Measurements from ENCODE around the gene SLC6A1. TPM values are rescaled to one million over a fixed set of nuclear protein-coding genes. Genes with fewer than 3 reads are reported as not detected.
"Not testable (repeated sequence)": the region's sequence is repeated elsewhere in the genome, so short reads cannot be mapped to it uniquely, and the experiment has no call there.

SLC6A1 gene
- total RNA-seq, 1 experiment from 2014 or later = not detected

DNA sequence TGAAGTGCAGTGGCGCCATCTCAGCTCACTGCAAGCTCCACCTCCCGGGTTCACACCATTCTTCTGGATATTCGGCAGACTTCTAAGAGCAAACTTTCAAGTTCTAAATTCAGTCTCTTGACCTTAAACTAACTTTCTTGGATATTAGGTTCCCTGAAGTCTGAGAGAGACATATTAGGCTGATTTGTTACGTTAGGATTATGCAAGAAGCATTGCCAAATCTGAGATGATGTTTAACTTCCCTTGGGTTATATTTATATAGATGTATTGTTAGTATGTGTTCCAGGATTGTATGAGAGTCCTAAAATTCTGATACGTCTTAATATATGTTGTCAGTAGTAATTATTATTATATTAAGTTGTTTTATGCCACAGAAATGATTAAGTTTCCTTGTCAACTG, 80.1 kb downstream of the SLC6A1 start:
- DNase-seq = no peak
- Mint-ChIP-seq H3K4me3 (ENCODE audit: low read depth, unreplicated experiment) (no peak overlapping the region), H3K36me3 (ENCODE audit: insufficient read depth, unreplicated experiment) (no peaks in the 10 kb centered on the region), H3K4me1 (ENCODE audit: low read depth, unreplicated experiment) (no peaks in the 10 kb centered on the region), H3K27me3 (ENCODE audit: unreplicated experiment) (peaks cover 46% of the 10 kb centered on the region), H3K27ac (ENCODE audit: unreplicated experiment) (no peak overlapping the region), H3K9me3 (ENCODE audit: low read depth, unreplicated experiment) (peaks cover 4% of the 10 kb centered on the region)
- TF ChIP-seq, protein P1, sequence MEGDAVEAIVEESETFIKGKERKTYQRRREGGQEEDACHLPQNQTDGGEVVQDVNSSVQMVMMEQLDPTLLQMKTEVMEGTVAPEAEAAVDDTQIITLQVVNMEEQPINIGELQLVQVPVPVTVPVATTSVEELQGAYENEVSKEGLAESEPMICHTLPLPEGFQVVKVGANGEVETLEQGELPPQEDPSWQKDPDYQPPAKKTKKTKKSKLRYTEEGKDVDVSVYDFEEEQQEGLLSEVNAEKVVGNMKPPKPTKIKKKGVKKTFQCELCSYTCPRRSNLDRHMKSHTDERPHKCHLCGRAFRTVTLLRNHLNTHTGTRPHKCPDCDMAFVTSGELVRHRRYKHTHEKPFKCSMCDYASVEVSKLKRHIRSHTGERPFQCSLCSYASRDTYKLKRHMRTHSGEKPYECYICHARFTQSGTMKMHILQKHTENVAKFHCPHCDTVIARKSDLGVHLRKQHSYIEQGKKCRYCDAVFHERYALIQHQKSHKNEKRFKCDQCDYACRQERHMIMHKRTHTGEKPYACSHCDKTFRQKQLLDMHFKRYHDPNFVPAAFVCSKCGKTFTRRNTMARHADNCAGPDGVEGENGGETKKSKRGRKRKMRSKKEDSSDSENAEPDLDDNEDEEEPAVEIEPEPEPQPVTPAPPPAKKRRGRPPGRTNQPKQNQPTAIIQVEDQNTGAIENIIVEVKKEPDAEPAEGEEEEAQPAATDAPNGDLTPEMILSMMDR (IDR thresholded peaks at IDR 0.05; ENCODE audit: unreplicated experiment) = no peak
- CTCF ChIA-PET = no interaction called here
- intact Hi-C loops (cut with micrococcal nuclease; ENCODE audit: unreplicated experiment) = no loop called here
- no TSS peak for BruUV-seq (replicated peaks)

DNA sequence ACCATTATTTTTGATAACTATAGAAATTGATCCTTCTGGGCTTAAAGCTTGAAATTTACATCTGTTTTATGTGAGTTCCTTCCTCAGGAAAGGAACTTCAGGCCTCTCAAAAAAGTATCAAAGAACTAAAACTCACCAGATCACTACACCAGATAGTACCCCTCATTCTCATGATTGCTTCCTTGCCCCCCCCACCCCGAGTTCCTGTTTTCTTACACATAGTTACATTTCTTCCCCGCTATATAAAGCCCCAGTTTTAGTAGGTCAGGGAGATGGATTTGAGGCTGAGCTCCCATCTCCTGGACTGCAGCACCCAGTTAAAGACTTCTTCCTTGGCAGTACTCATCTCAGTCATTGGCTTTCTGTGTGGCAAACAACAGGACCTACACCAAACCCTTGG, 81.5 kb downstream of the SLC6A1 start:
- CTCF ChIA-PET = interaction anchor here (0.7 kb wide), 1 partner anchor 1678 kb away, joined by 5 read pairs; no protein-coding TSS in a partner anchor

DNA sequence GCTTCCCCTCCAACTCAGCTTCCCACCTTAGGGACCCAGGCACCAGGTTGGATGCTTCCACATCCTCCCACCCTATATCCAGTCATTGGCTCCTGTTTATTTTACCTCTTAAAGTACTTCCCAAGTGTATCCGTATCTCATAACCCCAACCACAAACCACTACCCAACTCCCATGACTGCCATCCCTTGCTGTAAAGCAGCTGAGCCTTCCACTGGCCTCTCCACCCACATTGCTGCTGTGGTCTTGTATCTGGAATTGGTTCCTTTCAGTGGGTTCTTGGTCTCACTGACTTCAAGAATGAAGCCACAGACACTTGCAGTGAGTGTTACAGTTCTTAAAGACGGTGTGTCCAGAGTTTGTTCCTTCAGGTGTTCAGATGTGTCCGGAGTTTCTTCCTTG, 81.9 kb downstream of the SLC6A1 start:
- peaks cover 4% of the 10 kb centered on the region for H3K9me3 Mint-ChIP-seq (ENCODE audit: low read depth, unreplicated experiment)
- H3K4me3 Mint-ChIP-seq (ENCODE audit: low read depth, unreplicated experiment) = no peak overlapping the region
- intact Hi-C loops (cut with micrococcal nuclease; ENCODE audit: unreplicated experiment) = no loop called here
- H3K27me3 Mint-ChIP-seq (ENCODE audit: unreplicated experiment) = peaks cover 63% of the 10 kb centered on the region
- DNase-seq = no peak
- H3K27ac Mint-ChIP-seq (ENCODE audit: unreplicated experiment) = no peak overlapping the region
- H3K36me3 Mint-ChIP-seq (ENCODE audit: insufficient read depth, unreplicated experiment) = no peaks in the 10 kb centered on the region
- no TSS peak for BruUV-seq (replicated peaks)
- TF ChIP-seq, protein P1 (IDR thresholded peaks at IDR 0.05; ENCODE audit: unreplicated experiment) = no peak
- no peaks in the 10 kb centered on the region for H3K4me1 Mint-ChIP-seq (ENCODE audit: low read depth, unreplicated experiment)
- CTCF ChIA-PET = interaction anchor here (0.7 kb wide), 1 partner anchor 1678 kb away, joined by 5 read pairs; no protein-coding TSS in a partner anchor

More for the DNA sequence above, 81.5 kb downstream of the SLC6A1 start:
- DNase-seq = no peak
- no TSS peak for BruUV-seq (replicated peaks)
- intact Hi-C loops (cut with micrococcal nuclease; ENCODE audit: unreplicated experiment) = no loop called here
- TF ChIP-seq, protein P1 (IDR thresholded peaks at IDR 0.05; ENCODE audit: unreplicated experiment) = no peak
- peaks cover 60% of the 10 kb centered on the region for H3K27me3 Mint-ChIP-seq (ENCODE audit: unreplicated experiment)
- peaks cover 4% of the 10 kb centered on the region for H3K9me3 Mint-ChIP-seq (ENCODE audit: low read depth, unreplicated experiment)
- H3K4me1 Mint-ChIP-seq (ENCODE audit: low read depth, unreplicated experiment) = no peaks in the 10 kb centered on the region
- H3K36me3 Mint-ChIP-seq (ENCODE audit: insufficient read depth, unreplicated experiment) = no peaks in the 10 kb centered on the region
- H3K27ac Mint-ChIP-seq (ENCODE audit: unreplicated experiment) = no peak overlapping the region
- no peak overlapping the region for H3K4me3 Mint-ChIP-seq (ENCODE audit: low read depth, unreplicated experiment)

DNA sequence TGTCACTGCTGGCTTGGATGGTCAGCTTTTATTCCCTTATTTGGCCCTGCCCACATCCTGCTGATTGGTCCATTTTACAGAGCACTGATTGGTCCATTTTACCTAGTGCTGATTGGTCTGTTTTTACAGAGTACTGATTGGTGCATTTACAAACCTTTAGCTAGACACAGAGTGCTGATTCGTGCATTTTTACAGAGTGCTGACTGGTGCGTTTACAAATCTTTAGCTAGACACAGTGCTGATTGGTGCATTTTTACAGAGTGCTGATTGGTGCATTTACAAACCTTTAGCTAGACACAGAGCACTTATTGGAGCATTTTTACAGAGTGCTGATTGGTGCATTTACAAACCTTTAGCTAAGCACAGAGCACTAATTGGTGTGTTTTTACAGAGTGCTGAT, 82.6 kb downstream of the SLC6A1 start:
- intact Hi-C loops (cut with micrococcal nuclease; ENCODE audit: unreplicated experiment); CTCF ChIA-PET; BruUV-seq (replicated peaks); H3K36me3 Mint-ChIP-seq (ENCODE audit: insufficient read depth, unreplicated experiment); DNase-seq; H3K4me3 Mint-ChIP-seq (ENCODE audit: low read depth, unreplicated experiment); H3K9me3 Mint-ChIP-seq (ENCODE audit: low read depth, unreplicated experiment); H3K27ac Mint-ChIP-seq (ENCODE audit: unreplicated experiment); H3K4me1 Mint-ChIP-seq (ENCODE audit: low read depth, unreplicated experiment): not testable (repeated sequence)
- H3K27me3 Mint-ChIP-seq (ENCODE audit: unreplicated experiment) = peaks cover 63% of the 10 kb centered on the region

DNA sequence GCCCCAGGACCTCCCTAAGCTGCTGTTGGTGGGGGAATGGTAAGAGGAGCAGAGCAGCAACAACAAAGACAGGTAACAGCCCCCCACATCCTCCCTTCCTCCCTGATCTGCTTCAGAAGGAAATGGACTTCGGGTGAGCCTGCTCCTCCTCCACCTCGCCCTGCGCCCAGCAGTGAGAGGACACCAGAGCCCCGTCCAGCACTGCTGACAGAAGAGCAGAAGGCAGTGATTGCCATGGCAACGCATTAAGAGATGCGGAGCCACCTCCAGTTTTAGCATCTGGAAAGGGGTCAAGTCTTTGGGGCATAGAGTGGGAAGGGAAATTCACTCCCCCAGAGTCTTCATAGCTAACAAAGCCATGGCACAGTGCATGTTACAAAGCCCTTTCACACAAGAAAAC, 84.2 kb downstream of the SLC6A1 start:
- intact Hi-C loops (cut with micrococcal nuclease; ENCODE audit: unreplicated experiment) = no loop called here
- H3K9me3 Mint-ChIP-seq (ENCODE audit: low read depth, unreplicated experiment) = peaks cover 4% of the 10 kb centered on the region
- H3K36me3 Mint-ChIP-seq (ENCODE audit: insufficient read depth, unreplicated experiment) = no peaks in the 10 kb centered on the region
- H3K27ac Mint-ChIP-seq (ENCODE audit: unreplicated experiment) = no peak overlapping the region
- TF ChIP-seq, protein P1 (IDR thresholded peaks at IDR 0.05; ENCODE audit: unreplicated experiment) = no peak
- H3K4me3 Mint-ChIP-seq (ENCODE audit: low read depth, unreplicated experiment) = no peak overlapping the region
- no TSS peak for BruUV-seq (replicated peaks)
- no peak for DNase-seq
- CTCF ChIA-PET = no interaction called here
- no peaks in the 10 kb centered on the region for H3K4me1 Mint-ChIP-seq (ENCODE audit: low read depth, unreplicated experiment)
- H3K27me3 Mint-ChIP-seq (ENCODE audit: unreplicated experiment) = peaks cover 77% of the 10 kb centered on the region

Measured in Calu3 (cell line).